HepG2 (cell line): ENCODE results near the gene ARHGAP9. TPM values are rescaled to one million over a fixed set of nuclear protein-coding genes. Genes with fewer than 3 reads are reported as not detected.
A peak's percentile ranks its signal among the peaks of the same experiment; 100 is the strongest.

Experiments used
- ARID3A ChIP-seq: IDR thresholded peaks from 2 replicates; pipeline ENCODE4 v1.6.1; 2012; ENCODE audit warnings: low read depth, low read length, improper control_type of control experiment
- ATF7 ChIP-seq, 2 experiments: fragments of 450-650 bp in 1 of 2; sonication (generic) in 1 of 2; formaldehyde crosslinking in 1 of 2; IDR thresholded peaks; 2 replicates each; pipeline versions ENCODE4 v1.4.0 to v1.6.1; 2016 to 2020; ENCODE audit warnings: antibody characterized with exemption in 1 of 2, mild to moderate bottlenecking in 1 of 2, missing genetic modification reagents in 1 of 2
- CC2D1A ChIP-seq: sonication (generic); formaldehyde crosslinking; IDR thresholded peaks from 2 replicates; pipeline ENCODE4 v1.8.1; 2023; ENCODE audit warnings: mild to moderate bottlenecking, missing genetic modification reagents
- CEBPZ ChIP-seq: IDR thresholded peaks from 2 replicates; pipeline ENCODE4 v1.6.1; 2012; ENCODE audit warnings: low read length, improper control_type of control experiment
- CERS6 ChIP-seq: sonication (generic); formaldehyde crosslinking; IDR thresholded peaks from 2 replicates; pipeline ENCODE4 v1.5.0; 2020; ENCODE audit warnings: missing genetic modification reagents
- CHD2 ChIP-seq: IDR thresholded peaks from 2 replicates; pipeline ENCODE4 v1.6.1; 2011; ENCODE audit warnings: low read depth, low read length, improper control_type of control experiment
- GPBP1L1 ChIP-seq: sonication (generic); formaldehyde crosslinking; IDR thresholded peaks from 2 replicates; pipeline ENCODE4 v1.5.0; 2020; ENCODE audit warnings: mild to moderate bottlenecking, missing genetic modification reagents
- HOXA7 ChIP-seq: sonication (generic); formaldehyde crosslinking; IDR thresholded peaks from 2 replicates; pipeline ENCODE4 v1.8.1; 2022; ENCODE audit warnings: mild to moderate bottlenecking, missing genetic modification reagents, moderate library complexity
- IKZF5 ChIP-seq: IDR thresholded peaks from 2 replicates; pipeline ENCODE4 v1.6.1; 2018; ENCODE audit warnings: missing genetic modification reagents, mild to moderate bottlenecking, missing compliant biosample characterization
- MZF1 ChIP-seq: sonication (generic); formaldehyde crosslinking; IDR thresholded peaks from 2 replicates; pipeline ENCODE4 v1.8.1; 2023; ENCODE audit warnings: mild to moderate bottlenecking, missing genetic modification reagents, borderline replicate concordance
- SRSF1 ChIP-seq: fragments of 200-400 bp; formaldehyde crosslinking; optimal IDR thresholded peaks from 2 replicates; pipeline ENCODE3; 2017; ENCODE audit warnings: mild to moderate bottlenecking, low read depth, low read length, moderate library complexity
- TARDBP ChIP-seq: sonication (generic); formaldehyde crosslinking; IDR thresholded peaks from 2 replicates; pipeline ENCODE4 v1.8.0; 2022; ENCODE audit warnings: mild to moderate bottlenecking, missing genetic modification reagents
- YY1 ChIP-seq: IDR thresholded peaks from 2 replicates; pipeline ENCODE4 v1.6.1; 2011; ENCODE audit warnings: low read length, low read depth, moderate library complexity, mild to moderate bottlenecking; ENCODE audit not compliant: insufficient read depth, insufficient replicate concordance
- ZBTB46 ChIP-seq: sonication (generic); formaldehyde crosslinking; IDR thresholded peaks from 2 replicates; pipeline ENCODE4 v1.4.0; 2020; ENCODE audit warnings: mild to moderate bottlenecking, missing genetic modification reagents, borderline replicate concordance
- ZNF354B ChIP-seq: sonication (generic); formaldehyde crosslinking; IDR thresholded peaks from 2 replicates; pipeline ENCODE4 v1.8.0; 2022; ENCODE audit warnings: mild to moderate bottlenecking, missing genetic modification reagents
- ZNF460 ChIP-seq: sonication (generic); formaldehyde crosslinking; IDR thresholded peaks from 2 replicates; pipeline ENCODE4 v1.5.1; 2020; ENCODE audit warnings: missing genetic modification reagents, mild to moderate bottlenecking, borderline replicate concordance
- ZNF629 ChIP-seq: sonication (generic); formaldehyde crosslinking; conservative IDR thresholded peaks from 2 replicates; pipeline ENCODE4 v1.5.0; 2020; ENCODE audit warnings: missing genetic modification reagents
- polyA plus RNA-seq, 8 experiments: library from polyadenylated mRNA; depleted of rRNA in 3 of 8; stranded (reverse) in 7 of 8; unstranded in 1 of 8; fragments of >200 nt; fragmentation: Illumina TruSeq in 4 of 8; extraction: Trizol in 4 of 8; gene quantifications; 2 replicates each; pipeline versions ENCODE4 v1.2.1 to v1.2.3, GENCODE V29; 2011 to 2016; ENCODE audit warnings: low read depth in 4 of 8, missing spikeins in 1 of 8, mixed read lengths in 1 of 8; ENCODE audit not compliant: insufficient read depth in 1 of 8
- total RNA-seq, 5 experiments: library from RNA; depleted of rRNA; stranded (reverse); fragments of >200 nt; fragmentation: Illumina TruSeq; extraction: Trizol; gene quantifications; 2 replicates each; pipeline ENCODE4 v1.2.3, GENCODE V29; 2016; ENCODE audit warnings: low read depth in 1 of 5

The ARHGAP9 gene
- total and polyA plus RNA-seq, 2 of the 13 experiments (the other 11 are each of a cell fraction or from before 2014, with no cell fraction given), result 0.18 to 1.2 TPM

- TF ChIP-seq CERS6 (CRISPR knock-in tag), result no peak
- TF ChIP-seq MZF1, result 0 out of 2 replicates have a peak, but pooled peaks have one; percentile 67
- peak; percentile 87 for TF ChIP-seq IKZF5 (CRISPR knock-in tag)
- TF ChIP-seq ARID3A, result no peak
- no peak for TF ChIP-seq CEBPZ
- 0 out of 2 replicates have a peak, but pooled peaks have one; percentile 45 for TF ChIP-seq CHD2
- no peak for TF ChIP-seq ZBTB46 (CRISPR knock-in tag)
- TF ChIP-seq ZNF354B (CRISPR knock-in tag), result no peak
- TF ChIP-seq ZNF460 (CRISPR knock-in tag), result no peak
- TF ChIP-seq HOXA7 (CRISPR knock-in tag), result no peak
- peak; percentile 96 for TF ChIP-seq TARDBP
- TF ChIP-seq ATF7 (IDR thresholded peaks at IDR 0.05), result peak; percentile 84
- peak; percentile 84; the same call in 1 of the 2 replicates for TF ChIP-seq ATF7 (CRISPR knock-in tag; IDR thresholded peaks at IDR 0.05)
- peak; percentile 27 for TF ChIP-seq YY1
- no peak for TF ChIP-seq SRSF1
- no peak for TF ChIP-seq GPBP1L1 (CRISPR knock-in tag)
- TF ChIP-seq ZNF629 (CRISPR knock-in tag), result no peak
- TF ChIP-seq CC2D1A (CRISPR knock-in tag), result no peak
Observed at GRCh38 chr12:57454566-57455373, 24.9 kb downstream of the ARHGAP9 start, which contains the start of gene INHBE (continued).
